ENCODE results near the gene TMEM117. TPM values are rescaled to one million over a fixed set of nuclear protein-coding genes. Genes with fewer than 3 reads are reported as not detected.

The TMEM117 gene
- total and polyA plus RNA-seq, 10 of the 15 experiments (the other 5 are each of a cell fraction or from before 2014, with no cell fraction given), result 3.1 to 8.2 (median 6.1) TPM

DNA sequence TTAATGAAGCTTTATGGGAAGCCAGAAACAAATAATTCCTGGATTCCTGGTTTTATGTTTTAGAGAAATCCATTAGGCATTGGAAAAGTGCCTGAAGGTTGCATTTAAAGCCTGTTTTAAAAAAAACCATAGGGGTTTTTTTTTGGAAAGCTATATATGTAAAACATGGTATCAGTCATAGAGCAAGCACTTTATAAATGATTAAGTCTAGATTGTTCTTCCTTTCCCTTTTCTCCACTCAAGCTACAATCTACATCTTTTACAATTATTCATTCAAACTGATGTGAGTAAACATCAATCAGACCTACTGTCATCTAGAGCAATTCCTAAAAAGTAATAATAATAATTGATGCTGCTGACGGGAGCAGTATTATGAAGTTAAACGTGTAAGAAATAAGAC is 500.7 kb downstream of the TMEM117 start (continued):
- TF ChIP-seq, protein P1, sequence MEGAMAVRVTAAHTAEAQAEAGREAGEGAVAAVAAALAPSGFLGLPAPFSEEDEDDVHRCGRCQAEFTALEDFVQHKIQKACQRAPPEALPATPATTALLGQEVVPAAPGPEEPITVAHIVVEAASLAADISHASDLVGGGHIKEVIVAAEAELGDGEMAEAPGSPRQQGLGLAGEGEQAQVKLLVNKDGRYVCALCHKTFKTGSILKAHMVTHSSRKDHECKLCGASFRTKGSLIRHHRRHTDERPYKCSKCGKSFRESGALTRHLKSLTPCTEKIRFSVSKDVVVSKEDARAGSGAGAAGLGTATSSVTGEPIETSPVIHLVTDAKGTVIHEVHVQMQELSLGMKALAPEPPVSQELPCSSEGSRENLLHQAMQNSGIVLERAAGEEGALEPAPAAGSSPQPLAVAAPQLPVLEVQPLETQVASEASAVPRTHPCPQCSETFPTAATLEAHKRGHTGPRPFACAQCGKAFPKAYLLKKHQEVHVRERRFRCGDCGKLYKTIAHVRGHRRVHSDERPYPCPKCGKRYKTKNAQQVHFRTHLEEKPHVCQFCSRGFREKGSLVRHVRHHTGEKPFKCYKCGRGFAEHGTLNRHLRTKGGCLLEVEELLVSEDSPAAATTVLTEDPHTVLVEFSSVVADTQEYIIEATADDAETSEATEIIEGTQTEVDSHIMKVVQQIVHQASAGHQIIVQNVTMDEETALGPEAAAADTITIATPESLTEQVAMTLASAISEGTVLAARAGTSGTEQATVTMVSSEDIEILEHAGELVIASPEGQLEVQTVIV (IDR thresholded peaks at IDR 0.05; ENCODE audit: borderline replicate concordance, partially characterized antibody), result no peak
- no peak for TF ChIP-seq KLF5 (IDR thresholded peaks at IDR 0.05; ENCODE audit: partially characterized antibody)

DNA sequence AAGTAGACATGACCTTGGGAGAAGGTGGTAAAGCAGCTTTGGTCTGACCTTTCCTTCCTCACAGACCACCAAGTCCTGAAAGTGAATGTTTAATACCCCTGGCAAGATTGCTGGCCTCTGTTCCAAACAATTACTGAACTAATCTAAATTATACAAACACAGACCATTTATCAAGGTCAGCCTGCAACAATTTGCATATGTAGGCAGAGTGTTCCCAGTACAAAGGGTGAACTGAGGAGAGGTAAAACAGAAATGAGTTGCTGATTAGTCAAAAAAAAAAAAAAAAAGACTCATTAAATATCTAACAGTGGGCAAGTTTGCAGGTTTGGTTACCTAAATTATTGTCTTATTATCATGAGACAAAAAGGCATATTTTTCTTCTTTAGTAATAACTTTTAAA is 506.5 kb downstream of the TMEM117 start:
- H2AFZ ChIP-seq (ENCODE audit: control insufficient read depth, low read depth, low read length), result no peak overlapping the region
- intact Hi-C loops (cut with micrococcal nuclease; ENCODE audit: unreplicated experiment) (no loop called here), in situ Hi-C loops (cut with MboI) (no loop called here)
- no TSS peak for BruUV-seq (replicated peaks)
- ChIA-PET RAD21 (ENCODE audit: unreplicated experiment) (no interaction called here), POLR2A (no interaction called here), CTCF (interaction anchor here (1.0 kb wide), 1 partner anchor 39 kb away, joined by 3 read pairs; no protein-coding TSS in a partner anchor), SMC1A (ENCODE audit: uncharacterized antibody, unreplicated experiment) (interaction anchor here (0.6 kb wide), 1 partner anchor 36 kb away, joined by 3 read pairs; no protein-coding TSS in a partner anchor)
- H3K9ac ChIP-seq (ENCODE audit: control insufficient read depth, insufficient read depth, low read length), result no peak overlapping the region
- DNase-seq (ENCODE audit: low read depth, low spot score) (no peak), ATAC-seq (no peak), FAIRE-seq (no peak)
- no peak for TF ChIP-seq SREBF1 (IDR thresholded peaks at IDR 0.05; ENCODE audit: low read length)
- no peak for TF ChIP-seq CEBPB (IDR thresholded peaks at IDR 0.05; ENCODE audit: borderline replicate concordance in 1 of 2, low read depth in 2 of 2, low read length in 2 of 2)
- no peak for TF ChIP-seq EZH2 (IDR thresholded peaks at IDR 0.05; ENCODE audit: borderline replicate concordance, control insufficient read depth, low read depth, low read length)
- TF ChIP-seq SMARCA5 (IDR thresholded peaks at IDR 0.05), result no peak
- no peak for TF ChIP-seq MYB (IDR thresholded peaks at IDR 0.05; ENCODE audit: borderline replicate concordance, low read depth, low read length)
- TF ChIP-seq NFYA (IDR thresholded peaks at IDR 0.05; ENCODE audit: borderline replicate concordance, low read depth, low read length), result no peak
- TF ChIP-seq, protein P2, sequence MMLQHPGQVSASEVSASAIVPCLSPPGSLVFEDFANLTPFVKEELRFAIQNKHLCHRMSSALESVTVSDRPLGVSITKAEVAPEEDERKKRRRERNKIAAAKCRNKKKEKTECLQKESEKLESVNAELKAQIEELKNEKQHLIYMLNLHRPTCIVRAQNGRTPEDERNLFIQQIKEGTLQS (IDR thresholded peaks at IDR 0.05; ENCODE audit: borderline replicate concordance, extremely low read depth, low read depth, low read length), result no peak
- H3K27ac ChIP-seq (ENCODE audit: control insufficient read depth, insufficient read depth), result no peak overlapping the region
- H4K20me1 ChIP-seq (ENCODE audit: control insufficient read depth, insufficient read depth), result no peaks in the 10 kb centered on the region
- no peaks in the 10 kb centered on the region for H3K79me2 ChIP-seq (ENCODE audit: control insufficient read depth, insufficient read depth, low read length)
- H3K9me3 ChIP-seq (replicated peaks; ENCODE audit: control insufficient read depth, insufficient read depth, low read length), result no peaks in the 10 kb centered on the region
- H3K36me3 ChIP-seq (ENCODE audit: control insufficient read depth in 2 of 2, insufficient read depth in 2 of 2, low read length in 1 of 2), result no peaks in the 10 kb centered on the region
- H3K27me3 ChIP-seq (replicated peaks in 1 of 2; ENCODE audit: control insufficient read depth in 2 of 2, insufficient read depth in 2 of 2, low read length in 1 of 2), result no peaks in the 10 kb centered on the region
- H3K4me3 ChIP-seq, result no peak overlapping the region
- H3K4me2 ChIP-seq (ENCODE audit: control insufficient read depth, insufficient read depth), result no peak overlapping the region
- H3K4me1 ChIP-seq (ENCODE audit: control insufficient read depth, insufficient read depth, low read length), result no peaks in the 10 kb centered on the region
